ENCODE measurements around the gene SLC30A2. TPM values are rescaled to one million over a fixed set of nuclear protein-coding genes. Genes with fewer than 3 reads are reported as not detected.

The SLC30A2 gene
- total RNA-seq, 2 donors from 2014 or later = 0.05 to 0.34 TPM

DNA sequence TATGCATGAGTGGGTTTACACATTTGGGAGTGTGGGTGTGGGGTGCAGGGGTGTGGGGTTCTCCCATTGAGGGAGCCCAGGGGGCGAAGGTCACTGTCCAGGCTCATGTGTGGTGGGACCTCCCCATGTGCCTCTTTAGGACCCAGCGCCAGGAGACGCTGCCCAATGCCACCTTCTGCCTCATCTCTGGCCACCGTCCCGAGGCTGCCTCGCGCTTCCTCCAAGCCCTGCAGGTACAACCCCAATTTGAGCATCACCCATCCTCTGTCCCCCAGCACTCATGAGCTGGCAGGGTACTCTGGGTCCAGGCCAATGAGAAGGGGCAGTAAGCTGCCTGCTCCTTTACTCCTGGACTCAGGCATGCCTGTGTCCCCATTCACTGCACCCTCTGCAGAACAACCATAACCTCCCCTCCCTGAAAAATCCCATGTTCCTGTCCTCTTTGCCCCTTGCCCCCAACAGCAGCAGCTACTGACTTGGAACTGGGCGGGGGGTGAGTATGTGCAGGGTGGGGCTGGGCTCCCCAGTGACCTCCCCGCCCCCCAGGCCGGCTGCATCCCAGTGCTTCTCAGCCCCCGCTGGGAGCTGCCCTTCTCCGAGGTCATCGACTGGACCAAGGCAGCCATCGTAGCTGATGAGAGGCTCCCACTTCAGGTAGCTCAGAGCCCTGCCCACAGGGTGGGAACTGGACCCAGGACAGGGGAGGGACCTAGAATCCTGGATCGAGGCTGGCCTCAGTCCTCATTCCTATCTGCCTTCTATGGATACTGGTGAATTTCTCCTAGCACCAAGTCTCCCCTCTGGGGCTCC is 16.7 kb downstream of the SLC30A2 start:
- H3K27ac ChIP-seq = no peak overlapping the region
- 78% methylated on average over 14 of the region's 15 CpGs for WGBS
- intact Hi-C loops (cut with DNase I) = no loop called here
- TF ChIP-seq POLR2A (IDR thresholded peaks at IDR 0.05) (no peak), POLR2AphosphoS5 (IDR thresholded peaks at IDR 0.05) (no peak)
- TF ChIP-seq, protein P1, sequence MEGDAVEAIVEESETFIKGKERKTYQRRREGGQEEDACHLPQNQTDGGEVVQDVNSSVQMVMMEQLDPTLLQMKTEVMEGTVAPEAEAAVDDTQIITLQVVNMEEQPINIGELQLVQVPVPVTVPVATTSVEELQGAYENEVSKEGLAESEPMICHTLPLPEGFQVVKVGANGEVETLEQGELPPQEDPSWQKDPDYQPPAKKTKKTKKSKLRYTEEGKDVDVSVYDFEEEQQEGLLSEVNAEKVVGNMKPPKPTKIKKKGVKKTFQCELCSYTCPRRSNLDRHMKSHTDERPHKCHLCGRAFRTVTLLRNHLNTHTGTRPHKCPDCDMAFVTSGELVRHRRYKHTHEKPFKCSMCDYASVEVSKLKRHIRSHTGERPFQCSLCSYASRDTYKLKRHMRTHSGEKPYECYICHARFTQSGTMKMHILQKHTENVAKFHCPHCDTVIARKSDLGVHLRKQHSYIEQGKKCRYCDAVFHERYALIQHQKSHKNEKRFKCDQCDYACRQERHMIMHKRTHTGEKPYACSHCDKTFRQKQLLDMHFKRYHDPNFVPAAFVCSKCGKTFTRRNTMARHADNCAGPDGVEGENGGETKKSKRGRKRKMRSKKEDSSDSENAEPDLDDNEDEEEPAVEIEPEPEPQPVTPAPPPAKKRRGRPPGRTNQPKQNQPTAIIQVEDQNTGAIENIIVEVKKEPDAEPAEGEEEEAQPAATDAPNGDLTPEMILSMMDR (IDR thresholded peaks at IDR 0.05) = no peak
- no peak for DNase-seq (ENCODE audit: low spot score)
- H3K4me1 ChIP-seq (replicated peaks) = no peaks in the 10 kb centered on the region
- no peak overlapping the region for H3K4me3 ChIP-seq
- no peaks in the 10 kb centered on the region for H3K36me3 ChIP-seq
- H3K27me3 ChIP-seq (replicated peaks; ENCODE audit: insufficient read depth) = peaks cover 4% of the 10 kb centered on the region
- no peaks in the 10 kb centered on the region for H3K9me3 ChIP-seq

DNA sequence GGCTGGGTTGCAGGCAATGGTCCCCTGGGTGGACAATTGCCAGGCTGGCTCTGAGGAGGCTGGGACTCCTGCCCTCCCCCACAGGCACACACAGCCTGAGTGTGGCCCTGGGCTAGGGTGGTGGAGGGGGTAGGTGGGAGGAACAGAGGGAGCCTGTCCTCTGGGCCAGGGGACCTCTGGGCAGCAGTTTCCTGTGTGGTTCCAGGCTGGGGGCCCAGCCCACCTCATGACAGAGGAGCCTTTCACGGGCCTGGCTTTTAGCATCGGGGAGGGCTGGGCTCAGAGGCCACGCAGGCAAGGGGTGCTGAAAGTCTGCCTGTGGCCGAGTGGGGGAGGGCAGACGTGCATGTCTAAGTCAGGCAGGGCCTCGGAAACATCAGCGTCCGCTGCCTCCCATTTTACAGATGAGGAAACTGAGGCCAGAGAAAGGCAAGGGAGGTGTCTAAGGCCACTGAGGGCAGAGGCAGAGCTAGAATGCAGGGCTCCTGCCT is 17.4 kb downstream of the SLC30A2 start:
- H3K36me3 ChIP-seq = no peaks in the 10 kb centered on the region
- 75% methylated on average over 8 of the region's 8 CpGs for WGBS
- peaks cover 4% of the 10 kb centered on the region for H3K27me3 ChIP-seq (replicated peaks; ENCODE audit: insufficient read depth)
- DNase-seq (ENCODE audit: low spot score) = no peak
- H3K27ac ChIP-seq = no peak overlapping the region
- no peaks in the 10 kb centered on the region for H3K4me1 ChIP-seq (replicated peaks)
- intact Hi-C loops (cut with DNase I) = no loop called here
- no peaks in the 10 kb centered on the region for H3K9me3 ChIP-seq
- no peak for TF ChIP-seq POLR2AphosphoS5 (IDR thresholded peaks at IDR 0.05)
- TF ChIP-seq, protein P1 (IDR thresholded peaks at IDR 0.05) = no peak
- no peak for TF ChIP-seq POLR2A (IDR thresholded peaks at IDR 0.05)
- no peak overlapping the region for H3K4me3 ChIP-seq

GRCh38 chr1:26027716-26028489 is 18.0 kb downstream of the SLC30A2 start:
- WGBS = 31% methylated on average over 3 of the region's 3 CpGs
- Histone ChIP-seq H3K27ac (no peak overlapping the region), H3K36me3 (no peaks in the 10 kb centered on the region), H3K4me3 (no peak overlapping the region), H3K9me3 (no peaks in the 10 kb centered on the region), H3K27me3 (replicated peaks; ENCODE audit: insufficient read depth) (peaks cover 4% of the 10 kb centered on the region), H3K4me1 (replicated peaks) (no peaks in the 10 kb centered on the region)
- intact Hi-C loops (cut with DNase I) = no loop called here
- DNase-seq (ENCODE audit: low spot score) = no peak
- TF ChIP-seq POLR2A (IDR thresholded peaks at IDR 0.05) = no peak
- no peak for TF ChIP-seq POLR2AphosphoS5 (IDR thresholded peaks at IDR 0.05)
- TF ChIP-seq, protein P1 (IDR thresholded peaks at IDR 0.05) = no peak

- DNase-seq (ENCODE audit: low spot score) = no peak
- H3K4me1 ChIP-seq (replicated peaks) = no peaks in the 10 kb centered on the region
- 67% methylated on average over 5 of the region's 5 CpGs for WGBS
- H3K27ac ChIP-seq = no peak overlapping the region
- H3K9me3 ChIP-seq = no peaks in the 10 kb centered on the region
- no peak overlapping the region for H3K4me3 ChIP-seq
- H3K36me3 ChIP-seq = no peaks in the 10 kb centered on the region
- intact Hi-C loops (cut with DNase I) = no loop called here
- H3K27me3 ChIP-seq (replicated peaks; ENCODE audit: insufficient read depth) = peaks cover 4% of the 10 kb centered on the region
- TF ChIP-seq, protein P1 (IDR thresholded peaks at IDR 0.05) = no peak
- TF ChIP-seq POLR2A (IDR thresholded peaks at IDR 0.05) (no peak), POLR2AphosphoS5 (IDR thresholded peaks at IDR 0.05) (no peak)
Measured at GRCh38 chr1:26025517-26025916, 20.4 kb downstream of the SLC30A2 start.
